ENCODE data around the gene SRPRB. TPM values are rescaled to one million over a fixed set of nuclear protein-coding genes. Genes with fewer than 3 reads are reported as not detected.

Gene SRPRB
- polyA plus RNA-seq, 4 donors, result 7.6 to 55.3 (median 31.7) TPM

- no peaks in the 10 kb centered on the region for H3K4me1 ChIP-seq (ENCODE audit: control insufficient read depth in 3 of 3, insufficient read depth in 2 of 3, low read depth in 1 of 3, low read length in 2 of 3)
- FAIRE-seq, result no peak
- no peak for DNase-seq
- 44 to 64% (median 50%) methylated on average over 5 of the region's 5 CpGs for WGBS, 3 donors
- H3K9me3 ChIP-seq (ENCODE audit: control insufficient read depth in 2 of 2, insufficient read depth in 1 of 2, low read depth in 1 of 2, low read length in 1 of 2), result no peaks in the 10 kb centered on the region
- H3K4me3 ChIP-seq (ENCODE audit: low read depth in 1 of 3, low read length in 3 of 3), result no peak overlapping the region
- H3K36me3 ChIP-seq (ENCODE audit: control insufficient read depth in 3 of 3, insufficient read depth in 2 of 3, low read depth in 1 of 3, low read length in 3 of 3), result no peaks in the 10 kb centered on the region
- peaks cover 0 to 4% (median 0%) of the 10 kb centered on the region in 3 donors for H3K27me3 ChIP-seq (ENCODE audit: control insufficient read depth in 3 of 3, insufficient read depth in 3 of 3, low read length in 3 of 3)
- H3K27ac ChIP-seq (ENCODE audit: low read depth in 1 of 3, low read length in 2 of 3), result no peak overlapping the region
Observed at GRCh38 chr3:133851266-133851906, 45.8 kb downstream of the SRPRB start.

GRCh38 chr3:133851931-133852330 is 46.3 kb downstream of the SRPRB start:
- 84 to 90% (median 87%) methylated on average over 8 of the region's 8 CpGs for WGBS, 3 donors
- FAIRE-seq, result no peak
- no peaks in the 10 kb centered on the region for H3K9me3 ChIP-seq (ENCODE audit: control insufficient read depth in 2 of 2, insufficient read depth in 1 of 2, low read depth in 1 of 2, low read length in 1 of 2)
- H3K27ac ChIP-seq (ENCODE audit: low read depth in 1 of 3, low read length in 2 of 3), result no peak overlapping the region
- no peak overlapping the region for H3K4me3 ChIP-seq (ENCODE audit: low read depth in 1 of 3, low read length in 3 of 3)
- no peaks in the 10 kb centered on the region for H3K4me1 ChIP-seq (ENCODE audit: control insufficient read depth in 3 of 3, insufficient read depth in 2 of 3, low read depth in 1 of 3, low read length in 2 of 3)
- no peaks in the 10 kb centered on the region for H3K36me3 ChIP-seq (ENCODE audit: control insufficient read depth in 3 of 3, insufficient read depth in 2 of 3, low read depth in 1 of 3, low read length in 3 of 3)
- DNase-seq, result no peak
- peaks cover 0 to 4% (median 0%) of the 10 kb centered on the region in 3 donors for H3K27me3 ChIP-seq (ENCODE audit: control insufficient read depth in 3 of 3, insufficient read depth in 3 of 3, low read length in 3 of 3)

- WGBS, 3 donors, result 79 to 81% (median 81%) methylated on average over 5 of the region's 5 CpGs
Observed at GRCh38 chr3:133853063-133853924, 47.7 kb downstream of the SRPRB start.

GRCh38 chr3:133853925-133854227 is 48.3 kb downstream of the SRPRB start:
- no peaks in the 10 kb centered on the region for H3K4me1 ChIP-seq (ENCODE audit: control insufficient read depth in 3 of 3, insufficient read depth in 2 of 3, low read depth in 1 of 3, low read length in 2 of 3)
- no peak overlapping the region for H3K27ac ChIP-seq (ENCODE audit: low read depth in 1 of 3, low read length in 2 of 3)
- FAIRE-seq (no peak), DNase-seq (no peak)
- H3K4me3 ChIP-seq (ENCODE audit: low read depth in 1 of 3, low read length in 3 of 3), result no peak overlapping the region
- no peaks in the 10 kb centered on the region for H3K9me3 ChIP-seq (ENCODE audit: control insufficient read depth in 2 of 2, insufficient read depth in 1 of 2, low read depth in 1 of 2, low read length in 1 of 2)
- 70 to 78% (median 73%) methylated on average over 2 of the region's 2 CpGs for WGBS, 3 donors
- no peaks in the 10 kb centered on the region for H3K36me3 ChIP-seq (ENCODE audit: control insufficient read depth in 3 of 3, insufficient read depth in 2 of 3, low read depth in 1 of 3, low read length in 3 of 3)
- peaks cover 0 to 4% (median 0%) of the 10 kb centered on the region in 3 donors for H3K27me3 ChIP-seq (ENCODE audit: control insufficient read depth in 3 of 3, insufficient read depth in 3 of 3, low read length in 3 of 3)

More at GRCh38 chr3:133853063-133853924, 47.7 kb downstream of the SRPRB start:
- Histone ChIP-seq H3K27ac (ENCODE audit: low read depth in 1 of 3, low read length in 2 of 3) (no peak overlapping the region), H3K9me3 (ENCODE audit: control insufficient read depth in 2 of 2, insufficient read depth in 1 of 2, low read depth in 1 of 2, low read length in 1 of 2) (no peaks in the 10 kb centered on the region), H3K36me3 (ENCODE audit: control insufficient read depth in 3 of 3, insufficient read depth in 2 of 3, low read depth in 1 of 3, low read length in 3 of 3) (no peaks in the 10 kb centered on the region), H3K4me3 (ENCODE audit: low read depth in 1 of 3, low read length in 3 of 3) (no peak overlapping the region), H3K27me3 (ENCODE audit: control insufficient read depth in 3 of 3, insufficient read depth in 3 of 3, low read length in 3 of 3) (peaks cover 0 to 4% (median 0%) of the 10 kb centered on the region in 3 donors), H3K4me1 (ENCODE audit: control insufficient read depth in 3 of 3, insufficient read depth in 2 of 3, low read depth in 1 of 3, low read length in 2 of 3) (no peaks in the 10 kb centered on the region)
- DNase-seq (no peak), FAIRE-seq (no peak)

- WGBS, 3 donors, result 55 to 70% (median 57%) methylated on average over 5 of the region's 5 CpGs
- FAIRE-seq, result no peak
Observed at GRCh38 chr3:133854264-133855001, 48.8 kb downstream of the SRPRB start.

GRCh38 chr3:133855002-133855370 is 49.4 kb downstream of the SRPRB start:
- WGBS, 3 donors, result 84 to 91% (median 89%) methylated on average over 4 of the region's 4 CpGs

More at GRCh38 chr3:133854264-133855001, 48.8 kb downstream of the SRPRB start:
- no peak overlapping the region for H3K4me3 ChIP-seq (ENCODE audit: low read depth in 1 of 3, low read length in 3 of 3)
- H3K4me1 ChIP-seq (ENCODE audit: control insufficient read depth in 3 of 3, insufficient read depth in 2 of 3, low read depth in 1 of 3, low read length in 2 of 3), result no peaks in the 10 kb centered on the region
- H3K27me3 ChIP-seq (ENCODE audit: control insufficient read depth in 3 of 3, insufficient read depth in 3 of 3, low read length in 3 of 3), result peaks cover 0 to 4% (median 0%) of the 10 kb centered on the region in 3 donors
- H3K36me3 ChIP-seq (ENCODE audit: control insufficient read depth in 3 of 3, insufficient read depth in 2 of 3, low read depth in 1 of 3, low read length in 3 of 3), result no peaks in the 10 kb centered on the region
- DNase-seq, result no peak
- H3K27ac ChIP-seq (ENCODE audit: low read depth in 1 of 3, low read length in 2 of 3), result no peak overlapping the region
- H3K9me3 ChIP-seq (ENCODE audit: control insufficient read depth in 2 of 2, insufficient read depth in 1 of 2, low read depth in 1 of 2, low read length in 1 of 2), result no peaks in the 10 kb centered on the region

GRCh38 chr3:133855772-133856171 is 50.2 kb downstream of the SRPRB start:
- no peak for DNase-seq
- 76 to 91% (median 83%) methylated on average over 6 of the region's 6 CpGs for WGBS, 3 donors
- Histone ChIP-seq H3K27ac (ENCODE audit: low read depth in 1 of 3, low read length in 2 of 3) (no peak overlapping the region), H3K36me3 (ENCODE audit: control insufficient read depth in 3 of 3, insufficient read depth in 2 of 3, low read depth in 1 of 3, low read length in 3 of 3) (no peaks in the 10 kb centered on the region), H3K4me1 (ENCODE audit: control insufficient read depth in 3 of 3, insufficient read depth in 2 of 3, low read depth in 1 of 3, low read length in 2 of 3) (no peaks in the 10 kb centered on the region), H3K4me3 (ENCODE audit: low read depth in 1 of 3, low read length in 3 of 3) (no peak overlapping the region), H3K9me3 (ENCODE audit: control insufficient read depth in 2 of 2, insufficient read depth in 1 of 2, low read depth in 1 of 2, low read length in 1 of 2) (no peaks in the 10 kb centered on the region), H3K27me3 (ENCODE audit: control insufficient read depth in 3 of 3, insufficient read depth in 3 of 3, low read length in 3 of 3) (no peaks in the 10 kb centered on the region)
- no peak for FAIRE-seq

More at GRCh38 chr3:133855002-133855370, 49.4 kb downstream of the SRPRB start:
- no peak for FAIRE-seq
- Histone ChIP-seq H3K4me1 (ENCODE audit: control insufficient read depth in 3 of 3, insufficient read depth in 2 of 3, low read depth in 1 of 3, low read length in 2 of 3) (no peaks in the 10 kb centered on the region), H3K4me3 (ENCODE audit: low read depth in 1 of 3, low read length in 3 of 3) (no peak overlapping the region), H3K27ac (ENCODE audit: low read depth in 1 of 3, low read length in 2 of 3) (no peak overlapping the region), H3K36me3 (ENCODE audit: control insufficient read depth in 3 of 3, insufficient read depth in 2 of 3, low read depth in 1 of 3, low read length in 3 of 3) (no peaks in the 10 kb centered on the region), H3K27me3 (ENCODE audit: control insufficient read depth in 3 of 3, insufficient read depth in 3 of 3, low read length in 3 of 3) (no peaks in the 10 kb centered on the region), H3K9me3 (ENCODE audit: control insufficient read depth in 2 of 2, insufficient read depth in 1 of 2, low read depth in 1 of 2, low read length in 1 of 2) (no peaks in the 10 kb centered on the region)
- DNase-seq, result no peak

- Histone ChIP-seq H3K27ac (ENCODE audit: low read depth in 1 of 3, low read length in 2 of 3) (no peak overlapping the region), H3K4me3 (ENCODE audit: low read depth in 1 of 3, low read length in 3 of 3) (no peak overlapping the region), H3K4me1 (ENCODE audit: control insufficient read depth in 3 of 3, insufficient read depth in 2 of 3, low read depth in 1 of 3, low read length in 2 of 3) (no peaks in the 10 kb centered on the region), H3K27me3 (ENCODE audit: control insufficient read depth in 3 of 3, insufficient read depth in 3 of 3, low read length in 3 of 3) (no peaks in the 10 kb centered on the region), H3K9me3 (ENCODE audit: control insufficient read depth in 2 of 2, insufficient read depth in 1 of 2, low read depth in 1 of 2, low read length in 1 of 2) (no peaks in the 10 kb centered on the region), H3K36me3 (ENCODE audit: control insufficient read depth in 3 of 3, insufficient read depth in 2 of 3, low read depth in 1 of 3, low read length in 3 of 3) (no peaks in the 10 kb centered on the region)
- DNase-seq, result no peak
- FAIRE-seq, result no peak
- 58 to 80% (median 69%) methylated on average over 2 of the region's 2 CpGs for WGBS, 3 donors
Observed at GRCh38 chr3:133856316-133856715, 50.7 kb downstream of the SRPRB start.

Measured in small intestine (tissue), 7 donors.